ENCODE results near the gene CACUL1.

Gene CACUL1

DNA sequence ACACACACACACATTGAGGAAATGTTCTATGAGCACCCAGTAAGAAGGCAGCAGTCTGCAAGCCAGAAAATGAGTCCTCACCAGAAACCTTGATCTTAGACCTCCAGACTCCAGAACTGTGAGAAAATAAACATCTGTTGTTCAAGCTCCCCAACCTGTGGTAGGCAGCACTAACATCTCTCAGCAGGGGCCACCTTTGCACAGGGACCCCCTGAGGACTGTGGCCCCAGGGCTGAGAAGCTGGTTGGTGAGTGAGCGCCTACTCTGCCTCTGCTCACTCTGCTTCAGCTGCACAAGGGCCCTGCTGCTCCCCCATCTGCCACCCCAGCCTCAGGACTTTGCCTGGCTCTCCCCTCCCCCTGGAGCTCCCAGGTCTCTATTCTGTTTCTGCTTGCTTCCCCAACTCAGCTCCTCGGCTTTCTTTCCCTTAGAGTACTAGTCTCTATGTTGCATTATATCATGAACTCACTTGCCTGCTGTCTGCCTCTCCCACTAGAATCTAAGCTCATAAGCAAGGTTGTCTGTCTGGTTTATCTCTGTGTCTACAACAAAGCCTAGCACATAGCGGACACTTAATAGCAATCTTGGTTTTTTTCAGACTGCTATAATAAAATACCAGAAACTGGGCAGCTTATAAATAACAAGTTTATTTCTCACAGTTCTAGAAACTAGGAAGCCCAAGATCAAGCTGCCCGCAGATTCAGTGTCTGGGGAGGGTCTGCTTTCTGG lies 118.9 kb downstream of the CACUL1 start:
- DNase-seq (ENCODE audit: low spot score): no peak

DNA sequence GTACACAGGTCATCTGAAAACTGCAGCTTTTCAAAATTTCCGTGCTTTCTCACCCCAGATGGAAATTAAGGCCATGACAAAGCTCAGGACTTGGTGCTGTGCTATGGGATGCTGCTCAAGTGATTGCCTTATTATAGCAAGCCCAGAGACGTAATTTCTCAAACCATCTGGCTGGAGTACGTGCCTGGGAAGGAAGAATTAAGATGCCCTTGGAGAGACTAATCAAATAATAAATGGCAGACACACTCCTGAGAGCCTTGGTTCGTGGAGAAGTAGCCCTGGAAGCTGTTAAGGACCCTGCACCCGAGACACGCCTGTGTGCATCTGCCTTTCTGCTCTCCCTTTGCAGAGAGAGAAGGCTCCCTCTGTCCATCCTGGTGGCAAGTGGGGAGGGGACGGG lies 121.0 kb downstream of the CACUL1 start:
- DNase-seq (ENCODE audit: low spot score): no peak

DNA sequence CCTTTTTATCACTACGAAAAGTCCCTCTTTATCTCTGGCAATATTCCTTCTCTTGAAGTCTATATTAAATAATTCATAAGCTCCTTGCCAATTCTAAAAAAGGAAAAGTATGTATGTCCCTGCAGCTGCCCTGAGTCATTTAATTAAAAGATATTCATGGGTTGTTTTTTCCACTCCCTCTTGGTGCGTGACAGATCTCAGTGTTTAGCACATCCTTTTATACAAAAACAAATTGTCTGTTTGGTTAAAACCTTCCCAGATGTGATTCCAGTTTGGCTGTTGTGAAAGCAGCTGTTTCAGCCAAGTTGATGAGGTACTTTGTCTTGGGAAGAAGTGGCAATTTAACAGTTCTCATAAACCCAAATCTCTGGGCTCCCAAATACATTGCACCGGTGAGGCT lies 125.6 kb downstream of the CACUL1 start:
- DNase-seq (ENCODE audit: low spot score): peak; percentile 2

DNA sequence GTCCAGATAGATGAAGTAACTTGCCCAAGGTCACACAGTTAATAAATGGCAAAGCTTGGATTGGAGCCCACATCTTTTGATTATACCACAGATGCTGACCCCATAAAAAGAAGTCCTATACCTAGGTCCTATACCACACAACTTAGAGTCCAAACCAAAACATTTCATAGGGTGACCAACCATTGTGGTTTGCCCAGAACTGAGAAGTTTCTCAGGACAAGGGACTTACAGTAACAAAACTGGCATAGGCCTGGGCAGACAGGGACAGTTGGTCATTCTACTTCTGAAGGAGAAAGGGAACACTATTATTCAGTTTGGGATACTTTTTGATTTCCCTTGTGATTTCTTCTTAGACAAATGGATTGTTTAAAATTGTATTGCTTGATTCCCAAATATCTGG lies 126.4 kb downstream of the CACUL1 start:
- no peak for DNase-seq (ENCODE audit: low spot score)

DNA sequence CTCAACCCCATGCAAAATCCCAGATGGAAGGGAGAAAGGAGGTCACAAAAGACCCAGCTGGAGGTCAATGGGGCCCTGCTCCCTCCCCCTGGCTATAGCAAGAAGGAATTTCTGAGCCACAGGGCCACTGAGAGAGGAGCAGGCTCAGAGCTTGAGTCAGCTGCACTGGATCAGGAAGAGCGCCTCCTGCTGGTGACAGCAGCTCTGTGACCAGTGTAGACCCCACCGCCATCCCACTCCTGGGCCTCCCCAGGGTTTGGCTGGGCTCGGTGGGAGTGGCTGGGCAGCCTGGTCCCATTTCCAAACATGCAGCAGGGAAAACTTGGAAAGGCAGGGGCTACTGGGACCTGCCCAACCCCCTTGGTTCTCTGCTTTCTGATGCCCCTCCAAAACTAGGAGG lies 127.8 kb downstream of the CACUL1 start:
- DNase-seq (ENCODE audit: low spot score): no peak

Measured in COLO829 (cell line).